Mesothelial cell of epicardium (in vitro differentiated cells): ENCODE measurements around the gene PYCR2. TPM values are rescaled to one million over a fixed set of nuclear protein-coding genes. Genes with fewer than 3 reads are reported as not detected.

Experiments used
- DNase-seq, 2 experiments: peaks; one replicate each; pipeline ENCODE4 v3.0.0; 2021; ENCODE audit warnings: low spot score in 2 of 2; ENCODE audit not compliant: unreplicated experiment in 2 of 2
- H3K27ac Mint-ChIP-seq: 2 replicates; pipeline ENCODE4 v1.8.0; 2021; ENCODE audit warnings: mixed read lengths
- H3K27me3 Mint-ChIP-seq: 2 replicates; pipeline ENCODE4 v1.8.0; 2021; ENCODE audit warnings: low read depth, mixed read lengths
- H3K36me3 Mint-ChIP-seq: 2 replicates; pipeline ENCODE4 v1.8.0; 2021; ENCODE audit warnings: mixed read lengths
- H3K4me1 Mint-ChIP-seq: 2 replicates; pipeline ENCODE4 v1.8.0; 2021; ENCODE audit warnings: mixed read lengths
- H3K4me3 Mint-ChIP-seq: 2 replicates; pipeline ENCODE4 v1.8.0; 2021; ENCODE audit warnings: mild to moderate bottlenecking, moderate library complexity, mixed read lengths
- H3K9me3 Mint-ChIP-seq: 2 replicates; pipeline ENCODE4 v1.8.0; 2021; ENCODE audit warnings: mixed read lengths
- CTCF ChIP-seq: fragments of 200-600 bp; sonication (generic); IDR thresholded peaks from one replicate; pipeline ENCODE4 v1.5.0; 2021; ENCODE audit warnings: antibody characterized with exemption; ENCODE audit not compliant: unreplicated experiment
- total RNA-seq: library from RNA; stranded (reverse); gene quantifications from 3 replicates; pipeline ENCODE4 v1.2.1, GENCODE V29; 2021

PYCR2 gene
- total RNA-seq, 1 donor from 2014 or later: 38.9 TPM

- no peak overlapping the region for H3K4me3 Mint-ChIP-seq
- TF ChIP-seq CTCF: no peak
- H3K27ac Mint-ChIP-seq: no peak overlapping the region
- H3K27me3 Mint-ChIP-seq: no peaks in the 10 kb centered on the region
- H3K4me1 Mint-ChIP-seq: no peaks in the 10 kb centered on the region
- H3K9me3 Mint-ChIP-seq: no peaks in the 10 kb centered on the region
- DNase-seq: no peak
- no peaks in the 10 kb centered on the region for H3K36me3 Mint-ChIP-seq
Measured at GRCh38 chr1:225896494-225896893, 27.6 kb downstream of the PYCR2 start.

- TF ChIP-seq CTCF: no peak
- Mint-ChIP-seq H3K4me3 (no peak overlapping the region), H3K36me3 (no peaks in the 10 kb centered on the region), H3K9me3 (no peaks in the 10 kb centered on the region), H3K27me3 (peaks cover 4% of the 10 kb centered on the region), H3K27ac (no peak overlapping the region), H3K4me1 (peaks cover 3% of the 10 kb centered on the region)
- DNase-seq: no peak
Measured at GRCh38 chr1:225892307-225892706, 31.7 kb downstream of the PYCR2 start.

- Mint-ChIP-seq H3K36me3 (no peaks in the 10 kb centered on the region), H3K27ac (no peak overlapping the region), H3K9me3 (no peaks in the 10 kb centered on the region), H3K4me1 (peaks cover 3% of the 10 kb centered on the region), H3K27me3 (peaks cover 10% of the 10 kb centered on the region), H3K4me3 (no peak overlapping the region)
- DNase-seq: no peak
- no peak for TF ChIP-seq CTCF
Measured at GRCh38 chr1:225891229-225891972, 32.6 kb downstream of the PYCR2 start.

GRCh38 chr1:225890346-225891228, 33.5 kb downstream of the PYCR2 start:
- H3K4me3 Mint-ChIP-seq: no peak overlapping the region
- TF ChIP-seq CTCF: no peak

GRCh38 chr1:225889743-225890142, 34.3 kb downstream of the PYCR2 start:
- Mint-ChIP-seq H3K4me1 (peaks cover 3% of the 10 kb centered on the region), H3K27me3 (peaks cover 11% of the 10 kb centered on the region), H3K36me3 (no peaks in the 10 kb centered on the region), H3K27ac (no peak overlapping the region), H3K9me3 (no peaks in the 10 kb centered on the region), H3K4me3 (no peak overlapping the region)
- TF ChIP-seq CTCF: no peak
- no peak for DNase-seq

More at GRCh38 chr1:225890346-225891228, 33.5 kb downstream of the PYCR2 start:
- no peak overlapping the region for H3K27ac Mint-ChIP-seq
- no peak for DNase-seq
- no peaks in the 10 kb centered on the region for H3K36me3 Mint-ChIP-seq
- peaks cover 11% of the 10 kb centered on the region for H3K27me3 Mint-ChIP-seq
- no peaks in the 10 kb centered on the region for H3K9me3 Mint-ChIP-seq
- peaks cover 3% of the 10 kb centered on the region for H3K4me1 Mint-ChIP-seq
